ENCODE data around the gene DHX57. TPM values are rescaled to one million over a fixed set of nuclear protein-coding genes. Genes with fewer than 3 reads are reported as not detected.
"Not testable (repeated sequence)": the region's sequence is repeated elsewhere in the genome, so short reads cannot be mapped to it uniquely, and the experiment has no call there.

The DHX57 gene
- total RNA-seq, 1 donor, result 28.9 TPM

DNA sequence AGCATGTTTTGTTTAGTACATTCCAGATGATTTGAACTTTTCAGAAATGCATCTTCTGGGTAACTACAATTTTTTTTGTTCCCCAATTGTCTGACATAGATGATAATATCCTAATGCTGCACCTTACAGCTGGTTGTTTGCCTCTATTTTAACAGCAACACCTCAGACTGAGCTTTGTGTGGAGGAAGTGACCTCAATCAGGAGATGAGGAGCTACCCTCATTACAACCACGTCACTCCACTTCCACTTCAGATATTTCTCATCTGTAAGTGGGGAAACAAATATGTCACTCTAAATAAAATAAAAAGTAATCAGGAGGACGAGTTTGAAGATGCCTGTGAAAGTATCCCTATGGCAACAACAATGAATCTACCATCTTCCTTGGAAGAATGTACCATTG, 112.5 kb downstream of the DHX57 start:
- H3K4me3 ChIP-seq (ENCODE audit: low read depth, low read length), result no peak overlapping the region
- DNase-seq (ENCODE audit: low read depth), result no peak
- TF ChIP-seq CTCF (IDR thresholded peaks at IDR 0.05; ENCODE audit: insufficient read depth, low read depth, low read length), result no peak

DNA sequence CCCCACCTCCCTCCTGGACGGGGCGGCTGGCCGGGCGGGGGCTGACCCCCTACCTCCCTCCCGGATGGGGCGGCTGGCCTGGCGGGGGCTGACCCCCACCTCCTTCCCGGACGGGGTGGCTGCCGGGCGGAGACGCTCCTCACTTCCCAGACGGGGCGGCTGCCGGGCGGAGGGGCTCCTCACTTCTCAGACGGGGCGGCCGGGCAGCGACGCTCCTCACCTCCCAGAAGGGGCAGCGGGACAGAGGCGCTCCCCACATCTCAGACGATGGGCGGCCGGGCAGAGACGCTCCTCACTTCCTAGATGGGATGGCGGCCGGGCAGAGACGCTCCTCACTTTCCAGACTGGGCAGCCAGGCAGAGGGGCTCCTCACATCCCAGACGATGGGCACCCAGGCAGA, 119.8 kb downstream of the DHX57 start:
- H3K4me3 ChIP-seq (ENCODE audit: low read depth, low read length); DNase-seq (ENCODE audit: low read depth): not testable (repeated sequence)

- peak overlapping the region; percentile 29 for H3K4me3 ChIP-seq (ENCODE audit: low read depth, low read length)
- no peak for TF ChIP-seq CTCF (IDR thresholded peaks at IDR 0.05; ENCODE audit: insufficient read depth, low read depth, low read length)
- no peak for DNase-seq (ENCODE audit: low read depth)
Observed at GRCh38 chr2:38754506-38754905, 121.2 kb downstream of the DHX57 start.

GRCh38 chr2:38754049-38754448, 121.7 kb downstream of the DHX57 start:
- no peak overlapping the region for H3K4me3 ChIP-seq (ENCODE audit: low read depth, low read length)
- no peak for DNase-seq (ENCODE audit: low read depth)
- no peak for TF ChIP-seq CTCF (IDR thresholded peaks at IDR 0.05; ENCODE audit: insufficient read depth, low read depth, low read length)

GRCh38 chr2:38751596-38752410, 123.9 kb downstream of the DHX57 start:
- no peak for DNase-seq (ENCODE audit: low read depth)
- H3K4me3 ChIP-seq (ENCODE audit: low read depth, low read length), result peak overlapping the region; percentile 93
- no peak for TF ChIP-seq CTCF (IDR thresholded peaks at IDR 0.05; ENCODE audit: insufficient read depth, low read depth, low read length)

DNA sequence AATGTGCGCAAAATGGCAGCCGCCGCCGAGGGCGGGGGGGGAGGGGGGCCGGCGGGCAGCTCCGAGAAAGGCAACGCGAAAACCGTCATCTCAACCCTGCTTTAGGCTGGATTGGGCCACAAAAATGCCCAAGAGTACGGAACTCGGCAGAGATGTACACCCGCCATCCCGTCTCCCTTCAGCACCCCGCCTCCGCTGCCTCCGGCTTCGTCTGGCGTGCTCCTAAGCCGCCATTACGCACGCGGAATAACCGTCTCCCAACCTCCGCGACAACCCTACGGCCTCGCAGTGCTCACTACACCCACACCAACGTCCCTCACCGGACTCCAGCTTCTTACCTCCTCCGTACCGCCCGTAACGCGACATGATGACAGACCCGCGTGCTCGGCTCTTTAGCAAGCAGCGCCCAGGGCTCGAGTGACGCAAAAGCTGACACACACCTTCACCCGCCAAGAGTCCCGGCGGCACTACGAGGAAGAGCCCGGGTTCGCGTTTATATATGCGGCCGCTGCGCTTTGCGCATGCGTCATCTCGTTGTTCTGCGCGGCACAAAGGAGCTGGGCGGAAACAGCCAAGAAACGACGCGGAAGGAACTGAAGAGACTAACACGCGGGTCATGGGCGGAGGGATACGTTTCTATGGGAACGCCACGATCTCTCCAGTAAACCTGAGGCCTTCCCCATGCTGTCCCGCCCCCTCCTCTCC, 124.7 kb downstream of the DHX57 start, which contains the start of gene SRSF7:
SRSF7 (minus strand) TSS at position 471 of the 705 bp plus-strand sequence; CDS start at position 366, 105 bp downstream.
- TF ChIP-seq CTCF (IDR thresholded peaks at IDR 0.05; ENCODE audit: insufficient read depth, low read depth, low read length), result no peak
- DNase-seq (ENCODE audit: low read depth), result peak; percentile 99
- peak within 1 kb of the TSS; percentile 93 for H3K4me3 ChIP-seq (ENCODE audit: low read depth, low read length)

Data from fibroblast of villous mesenchyme (primary cell).